GM10248 (cell line): ENCODE results near the gene LDLRAD3.

ENCODE experiments used
- CTCF ChIA-PET: fragments of 300-600 bp; sonication (Branson Sonifier 250); formaldehyde crosslinking; extraction: SDS; loops from one replicate; lab custom pipeline; 2021; ENCODE audit warnings: antibody characterized with exemption; lab: Yijun Ruan, JAX
- POLR2A ChIA-PET: fragments of 350-650 bp; sonication (Branson Sonifier 250); formaldehyde crosslinking; extraction: SDS; loops from one replicate; lab custom pipeline; 2020; ENCODE audit warnings: antibody characterized with exemption; lab: Yijun Ruan, JAX
- DNase-seq: peaks from one replicate; pipeline ENCODE4 v3.0.0; 2012; ENCODE audit errors: extremely low spot score
- CTCF ChIP-seq: IDR thresholded peaks from 2 replicates; pipeline ENCODE4 v1.5.1; 2012; ENCODE audit warnings: mild to moderate bottlenecking, low read depth; ENCODE audit errors: extremely low read depth, missing control alignments, control extremely low read depth

The LDLRAD3 gene

GRCh38 chr11:36093548-36093947 lies 149.7 kb downstream of the LDLRAD3 start:
- ChIA-PET POLR2A (no interaction called here), CTCF (no interaction called here)
- no peak for DNase-seq

GRCh38 chr11:36094164-36094563 lies 150.3 kb downstream of the LDLRAD3 start:
- TF ChIP-seq CTCF, result no peak
- POLR2A ChIA-PET, result no interaction called here
- DNase-seq, result no peak
- CTCF ChIA-PET, result no interaction called here

More at GRCh38 chr11:36093548-36093947, 149.7 kb downstream of the LDLRAD3 start:
- no peak for TF ChIP-seq CTCF

- POLR2A ChIA-PET, result no interaction called here
- no peak for TF ChIP-seq CTCF
- no peak for DNase-seq
- CTCF ChIA-PET, result interaction anchor here (1.3 to 1.7 kb wide), 2 partner anchors 8 to 23 kb away, joined by 5 read pairs; no protein-coding TSS in a partner anchor
Observed at GRCh38 chr11:36095716-36096115, 151.9 kb downstream of the LDLRAD3 start.

- TF ChIP-seq CTCF, result no peak
- ChIA-PET POLR2A (no interaction called here), CTCF (interaction anchor here (0.9 to 1.7 kb wide), 2 partner anchors 9 to 35 kb away, joined by 3 to 5 read pairs; no protein-coding TSS in a partner anchor)
- DNase-seq, result no peak
Observed at GRCh38 chr11:36097219-36097650, 153.4 kb downstream of the LDLRAD3 start.

- ChIA-PET CTCF (interaction anchor here (0.8 kb wide), 1 partner anchor 21 kb away, joined by 3 read pairs; no protein-coding TSS in a partner anchor), POLR2A (no interaction called here)
- no peak for TF ChIP-seq CTCF
- DNase-seq, result no peak
Observed at GRCh38 chr11:36098087-36098486, 154.2 kb downstream of the LDLRAD3 start.

GRCh38 chr11:36098853-36099375 lies 155.1 kb downstream of the LDLRAD3 start:
- TF ChIP-seq CTCF, result no peak
- DNase-seq, result no peak
- POLR2A ChIA-PET, result no interaction called here
- CTCF ChIA-PET, result no interaction called here
